ENCODE data around the gene RIN1. TPM values are rescaled to one million over a fixed set of nuclear protein-coding genes. Genes with fewer than 3 reads are reported as not detected.
A peak's percentile ranks its signal among the peaks of the same experiment; 100 is the strongest.

RIN1 gene
- total RNA-seq, 1 experiment from 2014 or later, result 65.7 TPM

- Histone ChIP-seq H3K36me3 (peaks cover 64% of the 10 kb centered on the region), H3K9me3 (no peaks in the 10 kb centered on the region)
- DNase-seq, result no peak
Measured at GRCh38 chr11:66339686-66340483, 3.7 kb upstream of the RIN1 start.

GRCh38 chr11:66339162-66339675, 3.0 kb upstream of the RIN1 start:
- H3K36me3 ChIP-seq, result peaks cover 68% of the 10 kb centered on the region
- H3K4me3 ChIP-seq, result no peak overlapping the region
- H3K27me3 ChIP-seq, result no peaks in the 10 kb centered on the region
- H3K9me3 ChIP-seq, result no peaks in the 10 kb centered on the region
- peak; percentile 42 for DNase-seq

More at GRCh38 chr11:66339686-66340483, 3.7 kb upstream of the RIN1 start:
- no peaks in the 10 kb centered on the region for H3K27me3 ChIP-seq
- no peak overlapping the region for H3K4me3 ChIP-seq

GRCh38 chr11:66338276-66339161, 2.3 kb upstream of the RIN1 start:
- DNase-seq, result no peak

GRCh38 chr11:66337103-66337899, 1.1 kb upstream of the RIN1 start:
- Histone ChIP-seq H3K27me3 (no peaks in the 10 kb centered on the region), H3K36me3 (peaks cover 77% of the 10 kb centered on the region), H3K9me3 (no peaks in the 10 kb centered on the region), H3K4me3 (peak overlapping the region; percentile 84; the same call in 1 of the 2 replicates)
- DNase-seq, result peak; percentile 43

More at GRCh38 chr11:66338276-66339161, 2.3 kb upstream of the RIN1 start:
- Histone ChIP-seq H3K36me3 (peaks cover 71% of the 10 kb centered on the region), H3K4me3 (no peak overlapping the region), H3K9me3 (no peaks in the 10 kb centered on the region), H3K27me3 (no peaks in the 10 kb centered on the region)

- peak; percentile 67 for DNase-seq
- no peaks in the 10 kb centered on the region for H3K9me3 ChIP-seq
- no peaks in the 10 kb centered on the region for H3K27me3 ChIP-seq
- peaks cover 72% of the 10 kb centered on the region for H3K36me3 ChIP-seq
- H3K4me3 ChIP-seq, result peak overlapping the region; percentile 84
Measured at GRCh38 chr11:66335531-66336233, 552 bp downstream of the RIN1 start.

GRCh38 chr11:66334605-66335442, 1.4 kb downstream of the RIN1 start:
- H3K27me3 ChIP-seq, result no peaks in the 10 kb centered on the region
- H3K4me3 ChIP-seq, result peak overlapping the region; percentile 84
- peaks cover 65% of the 10 kb centered on the region for H3K36me3 ChIP-seq
- no peak for DNase-seq
- H3K9me3 ChIP-seq, result no peaks in the 10 kb centered on the region

GRCh38 chr11:66333896-66334604, 2.2 kb downstream of the RIN1 start:
- Histone ChIP-seq H3K27me3 (no peaks in the 10 kb centered on the region), H3K36me3 (peaks cover 60% of the 10 kb centered on the region), H3K9me3 (no peaks in the 10 kb centered on the region), H3K4me3 (no peak overlapping the region)
- no peak for DNase-seq

- DNase-seq, result no peak
- no peaks in the 10 kb centered on the region for H3K9me3 ChIP-seq
- peaks cover 53% of the 10 kb centered on the region for H3K36me3 ChIP-seq
- no peaks in the 10 kb centered on the region for H3K27me3 ChIP-seq
- no peak overlapping the region for H3K4me3 ChIP-seq
Measured at GRCh38 chr11:66333220-66333877, 2.9 kb downstream of the RIN1 start.

GRCh38 chr11:66332371-66333219, 3.6 kb downstream of the RIN1 start:
- Histone ChIP-seq H3K27me3 (no peaks in the 10 kb centered on the region), H3K9me3 (no peaks in the 10 kb centered on the region), H3K4me3 (no peak overlapping the region), H3K36me3 (peaks cover 47% of the 10 kb centered on the region)
- DNase-seq, result no peak

GRCh38 chr11:66331542-66332370, 4.5 kb downstream of the RIN1 start:
- no peaks in the 10 kb centered on the region for H3K9me3 ChIP-seq
- no peaks in the 10 kb centered on the region for H3K27me3 ChIP-seq
- H3K36me3 ChIP-seq, result peaks cover 42% of the 10 kb centered on the region
- no peak for DNase-seq
- H3K4me3 ChIP-seq, result no peak overlapping the region

- no peak for DNase-seq
- Histone ChIP-seq H3K36me3 (peaks cover 42% of the 10 kb centered on the region), H3K4me3 (no peak overlapping the region), H3K27me3 (no peaks in the 10 kb centered on the region), H3K9me3 (no peaks in the 10 kb centered on the region)
Measured at GRCh38 chr11:66330931-66331330, 5.3 kb downstream of the RIN1 start.

GRCh38 chr11:66329165-66329673, 7.0 kb downstream of the RIN1 start:
- Histone ChIP-seq H3K9me3 (no peaks in the 10 kb centered on the region), H3K4me3 (no peak overlapping the region), H3K27me3 (no peaks in the 10 kb centered on the region), H3K36me3 (peaks cover 27% of the 10 kb centered on the region)
- no peak for DNase-seq
